ENCODE results near the gene UBTD1. TPM values are rescaled to one million over a fixed set of nuclear protein-coding genes. Genes with fewer than 3 reads are reported as not detected.

UBTD1 gene
- total RNA-seq, 4 donors from 2014 or later: 0.29 to 25.9 (median 6.7) TPM

- H3K9me3 ChIP-seq: no peaks in the 10 kb centered on the region
- H3K4me3 ChIP-seq: no peak overlapping the region
- no peaks in the 10 kb centered on the region for H3K27me3 ChIP-seq
- no peak overlapping the region for H3K27ac ChIP-seq
- TF ChIP-seq CTCF (IDR thresholded peaks at IDR 0.05): no peak
- TF ChIP-seq POLR2A (IDR thresholded peaks at IDR 0.05): no peak
- H3K36me3 ChIP-seq: no peaks in the 10 kb centered on the region
- intact Hi-C loops (cut with DNase I; ENCODE audit: low total_unique reads): no loop called here
- H3K4me1 ChIP-seq: no peaks in the 10 kb centered on the region
- DNase-seq: no peak
Measured at GRCh38 chr10:97505152-97505551, 6.4 kb downstream of the UBTD1 start.

- Histone ChIP-seq H3K4me1 (no peaks in the 10 kb centered on the region), H3K4me3 (no peak overlapping the region), H3K27ac (no peak overlapping the region), H3K27me3 (no peaks in the 10 kb centered on the region), H3K36me3 (no peaks in the 10 kb centered on the region), H3K9me3 (no peaks in the 10 kb centered on the region)
- no peak for DNase-seq
- intact Hi-C loops (cut with DNase I; ENCODE audit: low total_unique reads): no loop called here
- TF ChIP-seq POLR2A (IDR thresholded peaks at IDR 0.05) (no peak), CTCF (IDR thresholded peaks at IDR 0.05) (no peak)
Measured at GRCh38 chr10:97506199-97506991, 7.7 kb downstream of the UBTD1 start.

- DNase-seq: no peak
- H3K27me3 ChIP-seq: no peaks in the 10 kb centered on the region
- no peaks in the 10 kb centered on the region for H3K36me3 ChIP-seq
- H3K27ac ChIP-seq: no peak overlapping the region
- intact Hi-C loops (cut with DNase I; ENCODE audit: low total_unique reads): no loop called here
- H3K9me3 ChIP-seq: no peaks in the 10 kb centered on the region
- no peak overlapping the region for H3K4me3 ChIP-seq
- no peaks in the 10 kb centered on the region for H3K4me1 ChIP-seq
- no peak for TF ChIP-seq CTCF (IDR thresholded peaks at IDR 0.05)
- no peak for TF ChIP-seq POLR2A (IDR thresholded peaks at IDR 0.05)
Measured at GRCh38 chr10:97508342-97508741, 9.6 kb downstream of the UBTD1 start.

- intact Hi-C loops (cut with DNase I; ENCODE audit: low total_unique reads): no loop called here
- no peaks in the 10 kb centered on the region for H3K4me1 ChIP-seq
- H3K36me3 ChIP-seq: no peaks in the 10 kb centered on the region
- TF ChIP-seq CTCF (IDR thresholded peaks at IDR 0.05): no peak
- no peak for TF ChIP-seq POLR2A (IDR thresholded peaks at IDR 0.05)
- no peak overlapping the region for H3K27ac ChIP-seq
- no peaks in the 10 kb centered on the region for H3K27me3 ChIP-seq
- no peak overlapping the region for H3K4me3 ChIP-seq
- H3K9me3 ChIP-seq: no peaks in the 10 kb centered on the region
- DNase-seq: no peak
Measured at GRCh38 chr10:97509120-97509680, 10.5 kb downstream of the UBTD1 start.

DNA sequence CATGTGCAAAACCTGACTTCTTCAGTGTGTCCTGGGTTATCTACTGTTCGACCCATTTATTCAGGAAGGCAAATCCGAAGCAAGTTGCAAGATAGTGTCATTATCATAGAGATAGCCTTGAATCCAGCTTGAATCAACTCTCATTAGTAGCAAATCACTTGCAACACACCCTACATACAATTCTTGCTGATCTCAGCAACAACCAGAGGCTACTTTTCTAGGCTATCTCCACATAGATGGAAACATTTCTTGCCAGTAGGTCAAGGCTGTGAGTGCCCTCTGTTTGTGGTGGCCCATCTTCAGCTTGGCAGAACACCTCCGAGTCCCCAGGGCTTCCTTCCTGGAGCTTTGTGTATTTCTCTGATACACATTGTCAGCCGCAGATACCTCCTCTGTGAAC, 12.0 kb downstream of the UBTD1 start:
- intact Hi-C loops (cut with DNase I; ENCODE audit: low total_unique reads): no loop called here
- Histone ChIP-seq H3K4me3 (no peak overlapping the region), H3K27ac (no peak overlapping the region), H3K4me1 (no peaks in the 10 kb centered on the region), H3K27me3 (no peaks in the 10 kb centered on the region), H3K9me3 (no peaks in the 10 kb centered on the region), H3K36me3 (no peaks in the 10 kb centered on the region)
- TF ChIP-seq CTCF (IDR thresholded peaks at IDR 0.05) (no peak), POLR2A (IDR thresholded peaks at IDR 0.05) (no peak)
- no peak for DNase-seq
